Calu3 (cell line): ENCODE results near the gene STRADB. TPM values are rescaled to one million over a fixed set of nuclear protein-coding genes. Genes with fewer than 3 reads are reported as not detected.

ENCODE experiments used
- BruUV-seq: library from RNA; stranded (reverse); fragments of 400-500 nt; replicated peaks from 2 replicates; lab custom pipeline; 2021; lab: Mats Ljungman, UMichigan
- CTCF ChIA-PET: fragments of 300-600 bp; sonication (Branson Sonifier 250); formaldehyde crosslinking; loops from one replicate; lab custom pipeline; 2022; ENCODE audit warnings: antibody characterized with exemption; lab: Charles Lee
- DNase-seq: peaks from one replicate; pipeline ENCODE4 v3.0.0; 2022
- H3K27ac Mint-ChIP-seq: one replicate; pipeline ENCODE4 v1.8.0; 2022; ENCODE audit warnings: mixed read lengths; ENCODE audit not compliant: unreplicated experiment
- H3K27me3 Mint-ChIP-seq: one replicate; pipeline ENCODE4 v1.8.0; 2022; ENCODE audit warnings: mixed read lengths; ENCODE audit not compliant: unreplicated experiment
- H3K36me3 Mint-ChIP-seq: one replicate; pipeline ENCODE4 v1.8.0; 2022; ENCODE audit warnings: mild to moderate bottlenecking, moderate library complexity, mixed read lengths; ENCODE audit not compliant: insufficient read depth, unreplicated experiment
- H3K4me1 Mint-ChIP-seq: one replicate; pipeline ENCODE4 v1.8.0; 2022; ENCODE audit warnings: mild to moderate bottlenecking, low read depth, mixed read lengths; ENCODE audit not compliant: unreplicated experiment
- H3K4me3 Mint-ChIP-seq: one replicate; pipeline ENCODE4 v1.8.0; 2022; ENCODE audit warnings: mild to moderate bottlenecking, low read depth, moderate library complexity, mixed read lengths; ENCODE audit not compliant: unreplicated experiment
- H3K9me3 Mint-ChIP-seq: one replicate; pipeline ENCODE4 v1.8.0; 2022; ENCODE audit warnings: low read depth, mixed read lengths; ENCODE audit not compliant: unreplicated experiment
- CTCF ChIP-seq: fragments of 200-600 bp; IDR thresholded peaks from one replicate; pipeline ENCODE4 v1.8.0; 2022; ENCODE audit warnings: antibody characterized with exemption; ENCODE audit not compliant: unreplicated experiment
- intact Hi-C: fragments of 100-400 bp; cut with micrococcal nuclease; formaldehyde crosslinking; loops from one replicate; pipeline ENCODE4 v1.10.0; 2022; ENCODE audit not compliant: unreplicated experiment
- total RNA-seq: library from RNA; stranded (reverse); gene quantifications from 2 replicates; pipeline ENCODE4 v1.2.3, GENCODE V29; 2022

STRADB gene
- total RNA-seq, 1 experiment from 2014 or later: 19.0 TPM

GRCh38 chr2:201452922-201453643 lies 1.5 kb downstream of the STRADB start:
- DNase-seq: no peak
- H3K36me3 Mint-ChIP-seq: peaks cover 31% of the 10 kb centered on the region
- no peaks in the 10 kb centered on the region for H3K27me3 Mint-ChIP-seq
- BruUV-seq: no TSS peak
- intact Hi-C loops: no loop called here
- H3K4me1 Mint-ChIP-seq: peaks cover 29% of the 10 kb centered on the region
- TF ChIP-seq CTCF: no peak
- H3K9me3 Mint-ChIP-seq: no peaks in the 10 kb centered on the region
- CTCF ChIA-PET: interaction anchor here (0.6 to 0.9 kb wide), 3 partner anchors 13 to 48 kb away, joined by 3 to 5 read pairs (median 4); no protein-coding TSS in a partner anchor
- H3K27ac Mint-ChIP-seq: no peak overlapping the region
- H3K4me3 Mint-ChIP-seq: peak overlapping the region; percentile 100

DNA sequence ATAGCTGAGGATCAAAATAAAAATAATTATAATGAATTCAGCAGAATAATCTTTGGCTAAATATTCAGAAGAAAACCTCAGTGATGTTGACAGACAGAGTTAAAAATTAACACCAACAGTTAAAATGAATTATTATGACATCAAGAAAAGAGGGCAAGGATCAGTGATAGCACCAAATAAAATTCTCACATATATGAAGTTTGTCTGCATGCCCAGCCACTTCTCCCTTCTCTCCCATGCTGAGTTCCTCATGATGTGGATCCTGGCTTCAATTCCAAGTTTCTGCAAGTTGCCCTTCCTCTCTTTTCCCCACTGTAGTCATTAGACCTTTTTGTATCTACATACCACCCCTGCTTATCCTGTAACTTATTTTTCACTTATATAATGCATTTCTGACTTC lies 6.8 kb downstream of the STRADB start:
- CTCF ChIA-PET: no interaction called here
- Mint-ChIP-seq H3K4me3 (no peak overlapping the region), H3K27me3 (no peaks in the 10 kb centered on the region), H3K36me3 (no peaks in the 10 kb centered on the region), H3K27ac (no peak overlapping the region), H3K4me1 (peaks cover 9% of the 10 kb centered on the region), H3K9me3 (peaks cover 11% of the 10 kb centered on the region)
- no peak for TF ChIP-seq CTCF
- intact Hi-C loops: no loop called here
- DNase-seq: no peak
- BruUV-seq: no TSS peak

DNA sequence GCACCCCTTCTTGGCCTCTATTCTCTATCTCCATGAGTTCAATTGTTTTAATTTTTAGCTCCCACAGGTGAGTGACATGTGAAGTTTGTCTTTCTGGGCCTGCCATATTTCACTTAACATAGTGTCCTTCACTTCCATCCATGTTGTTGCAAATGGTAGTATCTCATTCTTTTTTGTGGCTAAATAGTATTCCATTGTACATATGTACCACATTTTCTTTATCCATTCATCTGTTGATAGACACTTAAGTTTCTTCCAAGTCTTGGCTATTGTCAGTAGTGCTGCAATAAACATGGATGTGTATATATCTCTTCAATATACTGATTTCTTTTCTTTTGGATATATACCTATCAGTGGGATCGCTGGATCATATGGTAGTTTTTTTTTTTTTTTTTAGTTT lies 9.0 kb downstream of the STRADB start:
- DNase-seq: no peak
- no peak overlapping the region for H3K27ac Mint-ChIP-seq
- peaks cover 11% of the 10 kb centered on the region for H3K9me3 Mint-ChIP-seq
- intact Hi-C loops: no loop called here
- H3K4me1 Mint-ChIP-seq: peaks cover under 1% of the 10 kb centered on the region
- no peaks in the 10 kb centered on the region for H3K36me3 Mint-ChIP-seq
- no TSS peak for BruUV-seq
- CTCF ChIA-PET: no interaction called here
- no peak for TF ChIP-seq CTCF
- no peaks in the 10 kb centered on the region for H3K27me3 Mint-ChIP-seq
- H3K4me3 Mint-ChIP-seq: no peak overlapping the region

DNA sequence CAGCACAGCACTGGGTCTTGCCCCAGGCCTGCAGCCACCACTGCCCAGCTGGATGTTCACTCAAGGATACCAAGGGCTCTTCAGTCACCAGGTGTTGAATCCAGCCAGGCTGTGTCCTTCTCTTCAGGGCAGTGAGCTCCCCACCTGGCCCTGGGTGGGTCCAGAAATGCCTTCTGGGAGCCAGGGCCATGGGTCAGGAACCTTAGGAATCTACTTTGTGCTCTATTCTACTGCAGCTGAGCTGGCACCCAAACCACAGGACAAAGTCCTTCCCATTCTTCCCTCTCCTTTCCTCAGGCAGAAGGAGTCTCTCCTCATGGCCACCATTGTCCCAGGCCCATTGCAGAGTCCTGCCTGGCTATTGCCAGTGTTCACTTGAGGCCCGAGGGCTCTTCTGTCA lies 13.0 kb downstream of the STRADB start:
- no peak for DNase-seq
- TF ChIP-seq CTCF: no peak
- no TSS peak for BruUV-seq
- CTCF ChIA-PET: no interaction called here
- Mint-ChIP-seq H3K4me3 (no peak overlapping the region), H3K36me3 (no peaks in the 10 kb centered on the region), H3K27ac (no peak overlapping the region), H3K9me3 (peaks cover 11% of the 10 kb centered on the region), H3K4me1 (peaks cover 27% of the 10 kb centered on the region), H3K27me3 (no peaks in the 10 kb centered on the region)
- intact Hi-C loops: no loop called here
